Cortex of kidney (tissue), 1 donor: ENCODE results near the gene FOXL3.
"Not testable (repeated sequence)": the region's sequence is repeated elsewhere in the genome, so short reads cannot be mapped to it uniquely, and the experiment has no call there.

ENCODE experiments used
- DNase-seq: peaks from one replicate; lab custom pipeline; 2025; lab: John Stamatoyannopoulos, UW

Gene FOXL3

DNA sequence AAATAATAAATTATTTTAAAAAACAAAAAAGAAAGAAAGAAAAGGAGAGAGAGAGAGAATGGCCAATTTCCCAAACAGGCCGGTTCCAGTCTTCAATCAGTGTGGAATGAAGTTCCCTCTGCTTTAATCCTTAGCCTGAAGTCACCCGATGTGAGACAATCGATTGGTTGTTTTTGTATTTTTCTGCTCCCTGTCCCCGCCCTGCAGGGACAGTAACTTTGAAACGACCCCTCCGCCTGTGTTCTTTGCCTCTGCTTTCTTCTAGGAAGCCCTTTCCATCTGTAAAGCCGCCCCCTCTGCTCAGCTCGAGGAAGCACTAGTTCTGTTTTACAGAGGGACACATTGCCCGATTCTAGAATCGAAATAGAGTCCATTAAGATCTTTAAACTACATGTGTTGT lies 33.4 kb downstream of the FOXL3 start:
- no peak for DNase-seq

DNA sequence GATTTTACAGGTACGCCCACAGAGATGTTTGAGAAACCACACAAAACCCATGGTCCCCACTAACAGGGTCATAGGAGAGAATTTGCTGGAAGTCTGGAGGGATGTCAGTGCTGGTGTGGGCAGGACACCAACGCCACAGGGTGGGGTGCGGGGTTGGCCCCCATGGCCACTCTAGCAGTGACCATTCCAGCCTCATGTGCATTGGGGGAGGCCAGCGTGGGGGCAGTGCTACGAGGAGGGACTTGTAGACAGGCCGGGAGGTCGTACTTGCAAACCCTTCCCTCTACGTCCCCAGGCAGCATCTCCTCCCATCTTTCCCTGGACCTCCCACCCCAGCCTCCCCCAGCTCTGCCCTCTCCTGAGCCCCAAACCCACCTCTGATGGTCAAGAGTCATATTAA lies 34.0 kb downstream of the FOXL3 start:
- no peak for DNase-seq

DNA sequence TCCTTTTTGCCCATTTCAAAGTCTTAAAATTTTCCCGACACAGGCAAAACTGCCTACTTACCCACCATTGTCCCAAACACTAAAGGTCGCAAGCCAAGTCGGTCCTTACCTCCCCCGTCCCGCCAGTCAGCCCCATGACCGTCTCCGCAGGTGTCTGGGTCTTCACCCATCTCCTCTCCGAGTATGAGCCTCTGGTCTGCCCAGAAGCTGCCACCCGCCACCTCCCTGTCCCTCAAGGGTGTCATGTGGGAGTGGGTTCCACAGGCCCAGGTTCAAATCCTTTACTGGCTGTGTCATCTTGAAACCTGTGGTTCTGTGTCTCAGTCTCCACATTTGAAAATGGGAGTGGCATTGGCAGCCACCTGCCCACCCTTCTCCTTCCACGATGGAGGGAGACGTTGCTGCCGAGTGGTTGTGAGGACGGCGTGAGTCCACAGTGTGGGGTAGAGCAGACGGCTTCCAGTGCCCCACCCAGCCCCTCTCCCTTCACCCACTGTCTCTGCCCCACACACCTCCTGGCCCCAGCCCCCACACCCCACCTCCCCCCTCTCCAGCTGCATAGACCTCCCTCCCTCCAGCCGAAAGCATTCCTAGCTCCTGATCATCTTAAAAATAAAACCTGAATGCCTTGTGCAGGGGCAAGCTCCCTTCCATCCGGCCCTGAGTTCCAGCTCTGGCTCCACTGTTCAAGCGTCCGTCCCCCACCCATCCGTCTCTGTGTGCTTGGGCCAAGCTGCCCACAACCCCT lies 35.3 kb downstream of the FOXL3 start:
- no peak for DNase-seq

DNA sequence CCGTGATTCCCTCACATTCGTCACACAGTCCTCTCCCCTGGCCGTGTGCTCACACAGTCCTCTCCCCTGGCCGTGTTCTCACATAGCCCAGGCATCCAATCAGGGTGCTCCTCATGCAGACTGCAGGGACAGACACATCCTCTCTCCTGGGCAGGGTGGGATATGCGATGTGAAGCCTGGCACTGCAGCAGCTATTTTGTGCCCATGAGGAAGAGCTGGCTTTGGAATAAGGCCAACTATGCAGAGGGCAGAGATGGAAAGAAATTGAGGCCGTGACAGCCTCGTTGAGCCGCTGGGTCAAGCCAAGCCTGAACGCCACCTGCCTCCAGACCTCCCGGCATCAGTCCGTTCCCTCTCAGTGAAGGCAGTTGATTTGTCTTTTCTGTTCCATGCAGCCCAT lies 35.8 kb downstream of the FOXL3 start:
- DNase-seq, result no peak

DNA sequence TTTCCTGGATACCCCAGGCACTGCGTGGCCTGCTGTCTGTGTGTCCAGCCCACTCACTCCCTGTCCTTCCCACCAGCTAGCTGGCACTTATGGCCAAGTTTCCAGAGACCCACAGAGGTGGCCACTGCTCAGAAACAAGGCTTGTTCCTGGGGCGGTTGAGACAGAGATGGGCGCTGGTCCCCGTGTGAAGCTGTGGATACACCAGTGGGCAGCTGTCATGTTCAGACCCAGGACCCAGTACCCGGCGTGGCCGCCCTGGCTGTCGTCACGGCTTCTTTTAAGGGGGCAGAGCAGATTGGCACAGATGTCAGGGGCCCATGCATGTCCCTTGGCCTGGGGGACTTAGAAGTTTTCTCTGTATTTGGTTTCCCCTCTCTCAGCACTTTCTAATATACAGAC lies 36.3 kb downstream of the FOXL3 start:
- no peak for DNase-seq

DNA sequence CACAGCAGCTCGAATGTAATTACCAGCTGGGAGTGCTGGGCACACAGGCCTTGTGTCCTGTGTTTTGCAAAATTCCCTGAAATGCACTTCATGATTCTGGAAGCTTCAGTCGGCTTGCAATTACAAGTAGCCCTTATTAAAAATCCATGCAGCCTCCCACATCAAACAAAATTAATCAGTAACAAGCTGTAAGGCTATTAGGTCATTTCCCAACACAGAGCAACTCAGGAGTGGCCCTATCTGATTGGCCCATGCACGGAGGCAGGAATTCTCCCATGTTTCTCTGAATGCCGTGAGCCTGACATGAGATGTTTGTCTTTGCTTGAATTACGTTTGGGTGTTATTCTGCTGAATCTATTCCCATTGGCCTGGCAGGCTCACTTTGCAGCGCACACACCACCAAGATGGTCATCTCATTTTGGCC lies 36.9 kb downstream of the FOXL3 start:
- no peak for DNase-seq

DNA sequence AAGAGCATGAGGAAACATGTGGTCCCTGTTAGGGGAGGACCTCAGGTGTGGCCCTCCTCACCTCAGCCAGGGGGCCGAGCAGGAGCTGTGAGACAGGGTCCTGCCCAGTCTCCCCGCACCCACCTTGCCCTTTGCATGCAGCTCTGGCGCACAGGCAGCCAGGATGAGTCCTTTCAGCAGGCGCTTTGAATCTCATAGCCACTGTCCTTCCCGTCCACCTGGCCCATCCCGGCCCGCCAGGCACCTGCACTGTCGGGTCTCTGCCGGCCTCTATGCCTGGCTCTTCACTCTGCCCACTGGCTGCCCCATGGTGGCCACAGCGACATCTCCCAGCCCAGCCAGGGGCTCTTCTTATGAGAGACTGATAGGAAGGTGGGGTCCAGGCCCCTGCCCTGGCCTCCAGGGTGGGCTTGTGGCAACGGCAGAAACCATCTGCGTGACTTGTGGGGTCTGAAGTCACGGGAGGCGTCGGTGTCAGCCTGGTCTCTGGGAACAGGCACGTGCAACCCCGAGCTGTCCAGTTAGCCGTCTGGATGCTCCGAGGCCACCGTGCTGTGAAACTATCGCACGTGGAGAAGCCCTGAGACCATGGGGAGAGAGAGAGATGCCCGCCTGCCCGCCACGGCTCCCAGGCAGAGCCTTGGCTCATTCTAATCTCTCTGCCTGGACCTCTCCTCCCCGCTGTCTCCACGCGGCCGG lies 37.4 kb downstream of the FOXL3 start:
- no peak for DNase-seq

DNA sequence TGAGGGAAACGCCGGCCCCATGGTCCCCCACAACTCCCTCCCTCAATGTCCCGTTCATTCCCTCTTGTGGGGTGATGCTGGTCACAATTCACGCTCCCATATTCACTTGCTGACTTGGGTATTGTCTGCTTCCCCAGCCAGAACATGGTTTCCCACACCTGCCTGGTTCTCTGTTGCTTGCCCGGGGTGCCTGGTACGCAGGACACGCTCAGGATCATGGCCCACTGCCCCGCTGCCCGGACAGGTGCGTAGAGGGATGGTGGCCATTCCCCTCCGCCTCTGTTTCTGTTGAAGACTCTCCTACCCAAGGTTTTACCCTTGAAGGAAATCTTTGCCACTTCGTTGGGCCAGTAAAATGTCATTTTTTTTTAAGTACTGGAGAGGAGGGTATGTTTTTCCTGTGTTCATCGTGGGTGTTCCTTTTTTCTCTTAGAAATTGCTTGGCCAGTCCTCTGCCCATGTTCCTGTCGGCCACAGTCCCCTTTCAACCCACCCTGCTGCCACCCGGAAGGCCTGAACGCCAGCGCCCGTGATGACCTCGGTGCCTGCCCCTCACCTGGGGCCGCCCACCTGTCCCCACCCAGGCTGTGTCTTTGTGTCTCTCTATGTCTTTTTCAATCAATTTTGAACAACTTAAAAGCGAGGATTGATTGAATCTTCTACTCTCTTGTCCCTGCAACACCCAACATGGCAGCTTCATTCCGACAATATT lies 38.2 kb downstream of the FOXL3 start:
- DNase-seq, result no peak

DNA sequence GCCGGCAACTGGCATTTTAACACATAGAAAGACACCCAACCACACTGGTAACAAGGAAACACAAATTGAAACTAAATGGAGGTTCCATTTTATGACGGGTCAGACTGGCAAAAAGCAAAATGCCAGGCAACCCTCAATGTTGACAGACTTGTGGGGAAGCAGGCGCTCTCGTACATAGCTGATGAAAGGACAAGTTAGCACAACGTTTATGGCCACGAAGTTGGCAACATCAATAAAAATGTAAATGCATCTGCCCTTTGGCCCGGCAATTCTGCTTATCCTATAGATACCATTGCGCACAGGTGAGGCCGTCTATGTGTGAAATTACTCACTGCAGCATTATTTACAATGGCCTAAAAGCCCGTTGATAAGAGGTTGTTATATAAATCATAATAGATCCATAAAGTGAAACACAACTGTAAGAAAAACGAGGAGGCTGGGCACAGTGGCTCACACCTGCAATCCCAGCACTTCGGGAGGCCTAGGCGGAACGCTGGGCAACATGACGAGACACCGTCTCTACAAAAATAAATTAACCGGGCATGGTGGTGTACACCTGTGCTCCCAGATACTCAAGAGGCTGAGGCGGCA lies 39.8 kb downstream of the FOXL3 start:
- no peak for DNase-seq

DNA sequence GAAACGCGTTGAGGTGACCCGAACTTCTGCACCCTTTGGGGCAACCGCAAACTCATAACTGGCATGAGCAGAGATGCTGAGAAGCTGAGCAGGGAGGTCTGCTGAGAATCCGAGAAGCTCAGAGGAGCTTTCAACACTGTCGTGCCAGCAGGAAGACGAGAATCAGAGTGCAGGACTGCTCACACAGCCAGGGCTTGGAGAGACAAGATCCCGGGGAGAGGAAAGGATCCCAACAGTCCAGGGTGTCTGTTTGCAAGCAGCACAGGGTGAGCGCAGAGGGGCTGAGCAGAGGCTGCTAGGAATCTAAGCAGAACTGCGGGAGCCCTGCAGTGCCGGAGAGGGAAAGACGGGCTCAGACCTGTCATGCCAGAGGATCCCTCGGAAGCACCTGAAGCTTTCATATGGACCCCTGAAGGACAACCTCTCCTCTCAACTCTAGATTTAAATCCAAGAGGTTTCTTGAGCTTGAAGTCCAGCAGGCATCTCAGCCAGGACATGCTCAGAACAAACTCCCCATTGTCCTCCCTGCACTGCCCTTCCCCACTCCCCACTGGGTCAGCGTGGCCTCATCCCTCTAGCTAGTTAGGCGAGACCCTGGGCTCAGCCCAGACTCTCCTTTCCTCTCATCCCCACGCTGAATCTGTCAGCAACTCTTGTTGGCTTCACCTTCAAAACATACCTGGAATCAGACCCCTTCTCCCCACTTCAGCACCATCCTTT lies 40.7 kb downstream of the FOXL3 start:
- no peak for DNase-seq

DNA sequence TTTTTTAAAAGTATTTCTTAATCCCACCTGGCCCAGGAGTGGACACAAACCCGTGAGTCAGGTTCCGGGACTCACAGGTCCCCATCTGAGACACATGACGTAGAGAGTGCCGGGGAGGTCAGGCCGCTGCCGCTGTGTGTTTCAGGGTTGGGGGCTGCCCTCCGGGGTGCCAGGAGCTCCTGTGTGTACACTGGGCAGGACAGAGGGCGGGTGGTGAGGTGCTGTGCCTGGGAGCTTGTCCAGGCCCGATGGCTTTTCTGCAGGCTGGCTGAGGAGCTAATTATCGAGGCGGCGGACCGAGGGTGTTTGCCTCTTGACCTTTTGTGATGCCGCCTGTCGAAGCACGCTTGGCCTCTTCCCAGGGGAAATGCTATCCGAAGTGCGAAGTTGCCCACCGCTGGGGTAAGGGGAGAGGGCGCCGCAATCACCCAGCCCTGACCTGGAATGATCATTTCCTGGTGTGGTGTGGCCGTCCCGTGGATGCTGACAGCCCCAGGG lies 42.1 kb downstream of the FOXL3 start:
- DNase-seq, result no peak

DNA sequence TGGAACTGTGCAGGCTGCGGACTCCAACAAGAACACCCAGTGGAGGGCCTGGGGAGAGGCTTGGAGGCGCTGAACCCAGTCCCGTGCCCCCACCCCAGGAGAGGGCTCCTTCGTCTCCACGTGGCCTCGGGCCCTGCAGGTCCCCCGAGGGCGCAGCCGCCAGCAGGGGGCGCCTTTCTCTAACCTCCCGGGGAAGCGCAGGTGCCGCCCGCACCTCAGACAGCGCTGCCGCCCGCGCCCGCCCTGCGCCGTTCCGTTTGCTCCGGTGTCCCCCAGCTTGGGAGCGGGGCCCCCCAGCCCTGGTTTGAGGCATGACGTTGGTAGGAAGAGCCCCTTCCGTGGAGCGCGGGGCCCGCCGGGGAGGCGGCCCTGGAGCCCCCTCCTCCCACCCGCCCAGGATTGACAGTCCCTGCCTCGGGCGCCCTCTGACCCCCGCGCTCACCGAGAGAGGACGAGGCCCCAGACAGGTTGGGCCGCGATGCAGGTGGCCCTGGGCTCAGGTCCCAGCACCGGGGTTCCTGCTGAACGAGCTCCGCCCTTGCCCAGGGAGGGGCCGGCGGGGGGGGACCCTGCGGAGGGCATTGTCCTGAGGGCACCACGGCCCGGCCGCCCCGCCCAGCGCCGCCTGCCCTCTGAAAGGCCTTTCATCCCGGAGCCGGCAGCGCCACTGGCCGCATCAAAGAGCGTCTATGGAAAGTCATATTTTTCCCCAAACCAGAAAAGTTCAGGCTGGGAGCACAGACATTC lies 42.8 kb downstream of the FOXL3 start:
- DNase-seq, result no peak

DNA sequence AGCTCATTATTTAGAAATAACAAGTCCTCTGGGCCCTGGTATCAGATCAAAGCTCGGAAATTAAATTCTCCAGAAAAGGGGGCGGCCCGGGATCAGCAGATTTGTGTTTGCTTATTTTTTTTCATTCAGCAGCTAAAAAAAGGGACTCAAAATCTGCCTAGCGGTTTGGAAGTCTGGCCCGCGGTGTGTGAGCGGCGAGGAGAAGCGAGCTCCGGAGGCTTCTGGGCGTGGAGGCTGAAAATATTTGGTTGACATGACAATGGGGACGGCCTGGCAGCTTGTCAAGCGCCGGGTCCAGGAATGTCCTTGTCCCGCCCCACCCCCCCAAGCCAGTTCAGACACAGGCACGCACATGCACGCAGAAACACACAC lies 43.4 kb downstream of the FOXL3 start:
- no peak for DNase-seq

DNA sequence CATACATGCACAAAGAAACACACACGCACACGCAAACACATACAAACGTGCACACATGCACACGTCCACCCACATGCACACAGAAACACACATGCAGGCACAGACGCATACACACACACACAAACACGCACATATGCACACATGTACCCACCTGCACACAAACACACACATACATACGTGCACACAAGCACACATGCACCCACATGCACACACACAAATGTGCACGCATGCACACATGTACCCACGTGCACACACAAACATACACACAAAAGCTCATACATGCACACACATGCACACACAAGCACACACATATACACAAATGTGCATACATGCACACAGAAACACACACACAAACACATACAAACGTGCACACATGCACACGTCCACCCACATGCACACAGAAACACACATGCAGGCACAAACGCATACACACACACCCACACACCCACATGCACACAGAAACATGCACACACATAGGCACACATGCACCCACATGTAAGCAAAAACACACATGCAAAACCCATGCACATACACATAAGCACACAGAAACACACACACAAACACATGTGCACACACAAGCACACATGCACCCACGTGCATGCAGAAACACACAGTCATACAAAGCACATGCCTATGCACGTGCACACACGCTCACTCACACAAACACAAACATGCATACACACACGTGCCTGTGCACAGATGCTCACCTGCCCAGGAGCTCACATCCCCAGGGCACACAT lies 44.8 kb downstream of the FOXL3 start:
- DNase-seq, result no peak

DNA sequence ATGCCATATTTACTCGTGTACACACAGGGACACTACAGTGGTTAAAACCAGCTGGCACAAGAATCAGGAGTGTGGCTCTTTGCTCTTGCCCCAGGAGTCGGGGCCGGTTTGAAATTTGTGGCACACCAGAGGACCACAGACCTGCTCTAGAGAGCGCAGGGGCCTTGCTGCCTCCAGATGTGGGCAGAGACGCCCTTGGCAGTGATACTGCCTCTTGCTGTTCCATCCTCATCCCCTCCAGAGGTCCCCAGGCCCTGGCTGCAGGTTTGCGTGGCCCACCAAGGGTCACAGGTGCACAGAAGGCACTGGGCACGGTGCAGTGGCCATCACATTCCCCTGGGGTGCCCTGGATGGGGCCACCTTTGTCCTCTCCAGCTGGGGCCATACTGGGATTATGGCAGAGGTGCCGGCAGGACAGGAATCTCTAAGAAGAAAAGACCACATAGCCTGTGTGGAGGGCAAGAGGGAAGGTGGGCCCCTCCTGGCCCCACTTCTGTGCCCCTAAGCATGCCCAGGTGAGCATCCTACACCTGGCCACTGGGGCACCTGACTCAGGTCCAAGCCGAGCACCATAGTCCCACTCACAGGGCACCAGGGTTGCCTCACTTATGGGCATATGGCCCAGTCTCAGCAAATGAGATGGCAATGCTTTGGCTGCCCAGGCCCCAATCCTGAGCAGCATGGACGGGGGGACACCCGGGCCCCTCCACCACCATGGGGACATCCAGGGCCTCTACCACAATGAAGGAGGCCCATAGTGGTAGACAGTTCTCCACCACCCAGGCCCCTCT lies 45.6 kb downstream of the FOXL3 start:
- DNase-seq, result no peak

DNA sequence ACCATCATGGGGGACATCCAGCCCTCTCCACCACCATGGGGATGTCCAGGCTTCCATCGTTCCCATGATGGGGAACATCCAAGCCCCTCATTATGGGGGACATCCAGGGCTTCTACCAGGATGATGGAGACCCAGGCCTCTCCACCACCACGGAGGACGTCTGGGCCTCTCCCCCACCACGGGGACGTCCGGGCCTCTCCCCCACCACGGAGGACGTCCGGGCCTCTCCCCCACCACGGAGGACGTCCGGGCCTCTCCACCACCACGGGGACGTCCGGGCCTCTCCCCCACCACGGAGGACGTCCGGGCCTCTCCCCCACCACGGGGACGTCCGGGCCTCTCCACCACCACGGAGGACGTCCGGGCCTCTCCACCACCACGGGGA lies 46.2 kb downstream of the FOXL3 start:
- DNase-seq, result not testable (repeated sequence)

DNA sequence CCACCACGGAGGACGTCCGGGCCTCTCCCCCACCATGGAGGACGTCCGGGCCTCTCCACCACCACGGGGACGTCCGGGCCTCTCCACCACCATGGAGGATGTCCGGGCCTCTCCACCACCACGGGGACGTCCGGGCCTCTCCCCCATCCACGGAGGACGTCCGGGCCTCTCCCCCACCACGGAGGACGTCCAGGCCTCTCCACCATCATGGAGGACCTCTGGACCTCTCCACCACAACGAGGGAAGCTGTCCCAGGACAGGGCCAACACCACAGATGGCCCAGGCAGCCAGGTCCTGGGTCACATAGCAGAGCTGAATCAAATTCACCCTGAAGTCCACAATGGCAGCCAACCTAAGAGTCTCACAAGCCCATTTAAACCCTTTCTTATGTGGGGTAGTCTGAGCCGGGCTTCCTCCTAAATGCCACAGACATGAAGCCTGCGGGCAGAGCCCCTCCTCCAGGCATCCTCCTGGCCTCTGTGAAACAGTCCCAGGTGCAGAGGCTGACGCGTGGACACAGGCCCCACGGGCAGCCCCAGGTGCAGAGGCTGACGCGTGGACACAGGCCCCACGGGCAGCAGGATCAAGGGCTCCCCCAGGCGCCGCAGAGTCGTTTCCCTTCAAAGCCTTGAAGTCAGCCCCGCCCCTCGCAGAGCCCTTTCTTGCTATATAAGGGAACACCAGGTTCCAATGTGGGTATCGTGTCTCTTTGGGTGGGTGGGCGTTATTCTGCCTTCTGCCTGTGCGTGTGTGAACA lies 47.0 kb downstream of the FOXL3 start:
- no peak for DNase-seq

DNA sequence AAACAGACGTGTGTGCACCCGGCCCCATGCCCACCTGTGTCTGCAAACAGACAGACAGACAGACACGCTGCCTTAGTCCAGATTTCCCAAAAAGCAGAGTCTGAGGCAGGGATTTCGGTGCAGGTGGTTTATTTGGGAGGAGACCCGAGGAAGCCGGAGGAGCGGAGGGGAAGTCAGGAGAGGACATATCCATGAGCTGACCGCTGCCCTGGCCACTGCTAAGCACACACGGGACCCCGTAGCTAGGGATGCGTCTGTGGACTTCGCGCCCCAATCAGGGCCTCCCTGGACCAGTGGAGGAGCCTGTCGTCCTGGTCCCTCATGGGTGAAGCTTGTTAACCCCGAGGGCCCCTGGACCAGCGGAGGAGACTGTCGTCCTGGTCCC lies 47.6 kb downstream of the FOXL3 start:
- DNase-seq, result no peak
